GM18868 (cell line): ENCODE results near the gene METAP1D.
"Not testable (repeated sequence)": the region's sequence is repeated elsewhere in the genome, so short reads cannot be mapped to it uniquely, and the experiment has no call there.

Experiments used
- ATAC-seq: cut with Tn5 transposase; IDR thresholded peaks from one replicate; pipeline ENCODE4 v1.9.1; 2021; ENCODE audit warnings: mild to moderate bottlenecking, moderate library complexity; ENCODE audit not compliant: unreplicated experiment

The METAP1D gene

GRCh38 chr2:172100935-172101820 is 101.4 kb downstream of the METAP1D start:
- ATAC-seq = no peak

GRCh38 chr2:172101821-172102390 is 102.2 kb downstream of the METAP1D start:
- ATAC-seq = no peak

GRCh38 chr2:172102391-172103359 is 102.9 kb downstream of the METAP1D start, which contains the start of gene DLX2:
Gene DLX2, minus strand, starts transcription at chr2:172102900. Its CDS starts 362 bp downstream, at chr2:172102538.
- ATAC-seq = peak; percentile 74

- no peak for ATAC-seq
Observed at GRCh38 chr2:172103471-172104272, 103.9 kb downstream of the METAP1D start.

GRCh38 chr2:172105471-172106107 is 105.8 kb downstream of the METAP1D start:
- no peak for ATAC-seq

- ATAC-seq = no peak
Observed at GRCh38 chr2:172106108-172106961, 106.6 kb downstream of the METAP1D start.

GRCh38 chr2:172107690-172108586 is 108.2 kb downstream of the METAP1D start:
- no peak for ATAC-seq

- no peak for ATAC-seq
Observed at GRCh38 chr2:172108587-172108930, 108.8 kb downstream of the METAP1D start.

- ATAC-seq = no peak
Observed at GRCh38 chr2:172109256-172109987, 109.7 kb downstream of the METAP1D start.

- no peak for ATAC-seq
Observed at GRCh38 chr2:172109988-172110811, 110.4 kb downstream of the METAP1D start.

GRCh38 chr2:172113617-172114016 is 113.9 kb downstream of the METAP1D start:
- no peak for ATAC-seq

GRCh38 chr2:172114176-172114575 is 114.4 kb downstream of the METAP1D start:
- ATAC-seq = not testable (repeated sequence)

- no peak for ATAC-seq
Observed at GRCh38 chr2:172114579-172114978, 114.8 kb downstream of the METAP1D start.

GRCh38 chr2:172116107-172116506 is 116.4 kb downstream of the METAP1D start:
- ATAC-seq = no peak

GRCh38 chr2:172119089-172119488 is 119.3 kb downstream of the METAP1D start:
- no peak for ATAC-seq

GRCh38 chr2:172120118-172120517 is 120.4 kb downstream of the METAP1D start:
- no peak for ATAC-seq
